Activated CD4-positive, CD25-positive, alpha-beta regulatory T cell (primary cell): ENCODE measurements around the gene BCDIN3D.
"Not testable (repeated sequence)": the region's sequence is repeated elsewhere in the genome, so short reads cannot be mapped to it uniquely, and the experiment has no call there.

Source experiments
- DNase-seq, 4 experiments: peaks; one replicate each; lab custom pipeline; 2025; lab: John Stamatoyannopoulos, UW

Gene BCDIN3D

GRCh38 chr12:49863946-49864797, 21.3 kb upstream of the BCDIN3D start:
- no peak for DNase-seq

DNA sequence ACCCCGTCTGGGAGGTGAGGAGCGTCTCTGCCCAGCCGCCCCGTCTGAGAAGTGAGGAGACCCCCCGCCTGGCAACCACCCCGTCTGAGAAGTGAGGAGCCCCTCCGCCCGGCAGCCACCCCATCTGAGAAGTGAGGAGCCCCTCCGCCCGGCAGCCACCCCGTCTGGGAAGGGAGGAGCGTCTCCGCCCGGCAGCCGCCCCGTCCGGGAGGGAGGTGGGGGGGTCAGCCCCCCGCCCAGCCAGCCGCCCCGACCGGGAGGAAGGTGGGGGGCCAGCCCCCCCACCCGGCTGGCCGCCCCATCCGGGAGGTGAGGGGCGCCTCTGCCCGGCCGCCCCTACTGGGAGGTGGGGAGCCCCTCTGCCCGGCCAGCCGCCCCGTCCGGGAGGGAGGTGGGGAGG, 18.0 kb upstream of the BCDIN3D start:
- DNase-seq = not testable (repeated sequence)

GRCh38 chr12:49855890-49856289, 13.0 kb upstream of the BCDIN3D start:
- not testable (repeated sequence) for DNase-seq

- no peak for DNase-seq
Measured at GRCh38 chr12:49854976-49855375, 12.1 kb upstream of the BCDIN3D start.

- DNase-seq = no peak
Measured at GRCh38 chr12:49853671-49854070, 10.8 kb upstream of the BCDIN3D start.

- DNase-seq = no peak
Measured at GRCh38 chr12:49847161-49847560, 4.3 kb upstream of the BCDIN3D start.

GRCh38 chr12:49846032-49846431, 3.1 kb upstream of the BCDIN3D start:
- no peak for DNase-seq

GRCh38 chr12:49843876-49844437, 1.1 kb upstream of the BCDIN3D start:
- no peak for DNase-seq

GRCh38 chr12:49843411-49843810, 505 bp upstream of the BCDIN3D start:
- no peak for DNase-seq

- DNase-seq = no peak
Measured at GRCh38 chr12:49838973-49839633, 3.8 kb downstream of the BCDIN3D start.

GRCh38 chr12:49832836-49833421, 10.0 kb downstream of the BCDIN3D start:
- no peak for DNase-seq

DNA sequence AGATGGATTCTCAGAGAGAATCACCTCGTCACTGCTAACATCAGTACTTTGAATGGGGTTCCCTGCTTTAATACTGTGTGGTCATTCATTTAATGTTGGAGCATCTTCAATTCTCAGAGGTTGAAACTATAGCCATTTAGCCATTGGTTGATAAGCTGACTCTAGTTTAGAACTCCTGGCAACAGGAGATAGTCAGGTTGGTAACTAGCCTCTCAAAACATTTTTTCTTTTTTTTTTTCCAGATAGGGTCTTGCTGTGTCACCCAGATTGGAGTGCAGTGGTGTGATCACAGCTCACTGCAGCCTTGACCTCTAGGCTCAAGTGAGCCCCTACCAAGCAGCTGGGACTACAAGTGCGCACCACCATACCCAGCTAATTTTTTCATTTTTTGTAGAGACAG, 11.2 kb downstream of the BCDIN3D start:
- DNase-seq = no peak

DNA sequence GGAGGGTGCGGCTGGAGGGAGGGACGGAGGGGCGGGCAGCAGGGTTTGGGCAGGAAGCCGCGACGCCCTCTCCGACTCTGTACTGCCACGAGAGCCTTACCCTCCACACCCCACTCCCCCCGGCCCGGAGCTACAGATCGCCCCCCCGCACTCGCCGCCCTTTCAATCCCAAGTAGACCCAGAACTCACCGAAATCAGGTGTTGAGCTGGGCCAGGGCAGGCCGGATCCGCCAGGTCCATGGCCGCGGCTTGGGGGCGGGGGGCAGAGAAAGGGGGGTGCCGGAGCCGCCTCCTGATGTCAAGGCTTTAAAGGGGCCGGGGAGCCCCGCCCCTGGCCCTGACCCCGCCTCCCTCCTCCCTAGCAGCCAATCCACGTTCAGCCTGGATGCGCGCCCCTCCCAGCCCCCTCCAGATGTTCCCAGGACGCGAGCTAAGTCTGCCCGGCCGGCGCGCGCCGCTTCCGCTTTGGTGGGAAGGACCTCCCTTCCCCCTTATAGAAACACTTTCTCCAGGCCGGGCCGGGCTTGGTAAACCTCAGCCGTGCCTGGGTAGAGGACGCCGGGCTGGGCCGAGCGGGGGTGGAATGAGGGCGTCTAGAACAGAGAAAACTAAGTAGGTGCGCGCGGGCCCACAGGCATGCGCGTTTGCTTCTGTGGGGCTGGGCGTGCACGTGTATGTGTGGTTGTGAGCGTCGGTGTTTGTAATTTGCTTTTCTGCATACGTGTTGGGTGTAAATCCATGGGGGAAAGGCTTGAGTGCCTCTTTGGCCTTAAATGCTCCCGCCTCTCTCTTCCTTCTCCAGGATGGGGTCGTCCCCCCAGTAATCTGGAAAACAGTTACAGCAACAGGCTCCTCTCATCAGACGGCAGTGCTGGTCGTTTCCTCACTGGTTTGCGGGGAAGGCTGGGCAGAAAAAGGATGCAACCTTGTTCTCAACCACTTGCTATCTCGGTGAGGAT, 14.5 kb downstream of the BCDIN3D start, which contains the start of gene NCKAP5L:
Gene NCKAP5L (minus strand): TSS at position 281 of the 959 bp plus-strand sequence. CDS start 24,369 bp downstream, outside the sequence.
- DNase-seq = peak; percentile 85 to 89 (median 87)

DNA sequence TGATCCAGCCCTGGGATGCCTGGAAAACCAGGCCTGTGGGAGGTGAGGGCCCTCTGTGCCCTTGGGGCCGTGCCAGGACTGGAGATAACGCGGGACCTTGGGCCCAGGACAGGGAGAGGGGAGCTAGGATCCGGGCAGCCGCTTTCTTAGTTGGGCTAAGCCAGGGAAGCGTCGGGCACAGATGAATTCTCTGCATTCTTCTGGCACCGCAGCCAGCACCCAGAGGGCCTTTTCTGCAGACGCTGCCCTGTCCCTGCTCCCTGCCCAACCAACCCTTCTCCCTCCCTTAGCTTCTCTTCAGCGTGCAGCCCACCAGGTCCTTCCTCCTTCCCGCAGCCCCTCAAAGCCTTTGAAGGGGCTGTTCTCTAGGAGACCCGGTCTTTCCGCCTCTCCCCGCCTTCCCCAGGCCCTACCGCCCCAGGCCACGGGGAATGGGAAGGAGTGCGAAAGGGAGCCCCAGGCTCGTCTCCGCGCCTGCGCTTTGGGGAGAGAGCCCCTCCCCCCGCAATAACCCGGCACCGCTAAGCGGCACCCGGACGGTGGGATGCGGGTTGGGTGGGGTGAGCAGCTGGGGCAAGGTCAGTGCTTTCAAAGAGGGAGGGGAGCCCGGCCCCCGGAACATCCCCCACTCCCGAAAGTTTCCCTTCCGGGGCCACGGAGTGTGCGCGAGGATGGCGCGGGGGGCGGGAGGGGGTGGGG, 15.4 kb downstream of the BCDIN3D start:
- DNase-seq = peak in 1 of 4 experiments; percentile 17

DNA sequence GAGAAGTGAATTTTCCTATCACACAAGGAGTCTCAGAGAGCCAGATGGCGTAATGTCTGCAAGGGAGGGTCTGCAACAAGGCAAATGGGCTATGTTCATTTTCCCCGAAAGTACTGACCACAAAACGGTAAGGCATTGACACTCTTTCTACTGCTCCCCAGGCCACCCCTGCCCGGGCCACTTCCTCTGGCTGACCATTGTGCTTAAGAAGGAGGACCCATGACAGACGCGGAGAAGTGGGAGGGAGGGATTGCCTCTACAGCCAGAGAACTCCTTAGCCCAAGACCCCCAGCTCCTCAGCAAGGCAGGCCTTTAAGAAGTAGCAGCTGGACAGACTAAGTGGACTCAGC, 15.9 kb downstream of the BCDIN3D start:
- DNase-seq = no peak

DNA sequence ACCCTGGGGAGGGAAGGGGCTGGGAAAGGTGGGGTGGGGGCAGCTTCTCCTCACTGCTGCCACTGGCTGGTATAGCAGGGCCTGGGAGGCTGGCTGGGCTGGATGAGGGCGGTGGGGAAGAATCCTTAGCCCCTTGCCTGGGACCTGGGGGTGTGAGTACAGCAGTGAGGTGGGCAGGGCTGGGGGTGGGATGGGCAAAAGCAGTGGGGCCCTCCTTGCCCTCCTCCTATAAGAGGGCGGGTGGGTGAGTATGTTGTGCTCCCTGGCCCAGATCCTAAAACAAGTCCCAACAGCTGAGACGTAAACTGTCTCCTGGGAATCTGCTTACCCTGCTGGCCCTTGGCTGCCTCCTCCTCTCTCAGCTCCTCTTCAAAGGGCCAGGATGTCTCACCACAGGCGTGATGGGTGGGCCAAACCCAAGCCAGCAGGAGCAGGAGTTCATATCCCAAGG, 16.9 kb downstream of the BCDIN3D start:
- DNase-seq = no peak

GRCh38 chr12:49825360-49825970, 17.4 kb downstream of the BCDIN3D start:
- DNase-seq = no peak

- no peak for DNase-seq
Measured at GRCh38 chr12:49824895-49825294, 18.0 kb downstream of the BCDIN3D start.

DNA sequence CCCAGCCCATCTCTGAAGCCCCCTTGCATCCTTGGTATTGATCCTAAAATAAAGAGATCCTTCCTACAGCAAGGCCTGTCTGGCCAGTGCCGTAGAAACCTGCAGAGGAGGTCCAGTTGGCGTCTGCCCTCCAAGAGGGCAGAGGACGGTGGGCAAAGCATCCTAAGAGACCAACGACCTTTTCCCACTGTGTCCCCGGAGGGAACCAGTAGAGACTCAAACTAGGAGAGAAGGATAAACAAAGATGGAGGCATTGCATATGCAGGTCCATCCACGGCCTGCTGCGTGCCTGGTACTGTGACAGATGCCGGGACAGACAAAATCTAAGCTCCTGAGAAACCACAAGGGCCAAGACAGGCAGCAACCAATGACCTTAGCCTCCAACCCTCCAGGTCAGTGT, 18.5 kb downstream of the BCDIN3D start:
- DNase-seq = no peak

DNA sequence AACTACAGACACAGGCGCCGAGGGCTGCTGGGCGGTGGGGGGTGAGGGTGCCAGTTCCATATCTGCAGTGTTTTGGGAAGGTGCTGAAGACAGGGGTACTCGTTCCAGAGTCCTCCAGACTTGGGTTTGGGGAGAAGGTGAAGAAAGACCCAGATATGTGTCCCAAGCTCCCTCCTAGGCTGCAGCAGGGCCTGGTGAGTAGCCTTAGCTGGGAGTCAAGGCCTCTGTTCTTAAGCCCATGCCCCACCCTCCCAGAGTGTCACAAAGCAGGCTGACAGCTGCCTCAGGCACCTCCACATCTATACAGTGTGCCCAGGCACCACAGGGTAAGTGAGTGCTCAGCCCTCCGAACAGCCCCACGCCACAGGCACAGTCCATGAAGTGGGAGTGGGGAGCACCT, 19.0 kb downstream of the BCDIN3D start:
- no peak for DNase-seq
